DOHH2 (cell line): Measurements from ENCODE around the gene ZNF229.

ENCODE experiments used
- EZH2phosphoT487 ChIP-seq: fragments of 200-600 bp; sonication (generic); IDR thresholded peaks from 2 replicates; pipeline ENCODE4 v1.6.1; 2017; ENCODE audit warnings: borderline replicate concordance, mild to moderate bottlenecking, antibody characterized with exemption, low read length, moderate library complexity, mixed read lengths
- TF ChIP-seq, protein P1 (sequence below): fragments of 200-600 bp; sonication (generic); IDR thresholded peaks from one replicate; pipeline ENCODE4 v1.5.1; 2014; ENCODE audit warnings: antibody characterized with exemption, mild to moderate bottlenecking, low read depth, low read length; ENCODE audit not compliant: poor library complexity, severe bottlenecking

DNA sequence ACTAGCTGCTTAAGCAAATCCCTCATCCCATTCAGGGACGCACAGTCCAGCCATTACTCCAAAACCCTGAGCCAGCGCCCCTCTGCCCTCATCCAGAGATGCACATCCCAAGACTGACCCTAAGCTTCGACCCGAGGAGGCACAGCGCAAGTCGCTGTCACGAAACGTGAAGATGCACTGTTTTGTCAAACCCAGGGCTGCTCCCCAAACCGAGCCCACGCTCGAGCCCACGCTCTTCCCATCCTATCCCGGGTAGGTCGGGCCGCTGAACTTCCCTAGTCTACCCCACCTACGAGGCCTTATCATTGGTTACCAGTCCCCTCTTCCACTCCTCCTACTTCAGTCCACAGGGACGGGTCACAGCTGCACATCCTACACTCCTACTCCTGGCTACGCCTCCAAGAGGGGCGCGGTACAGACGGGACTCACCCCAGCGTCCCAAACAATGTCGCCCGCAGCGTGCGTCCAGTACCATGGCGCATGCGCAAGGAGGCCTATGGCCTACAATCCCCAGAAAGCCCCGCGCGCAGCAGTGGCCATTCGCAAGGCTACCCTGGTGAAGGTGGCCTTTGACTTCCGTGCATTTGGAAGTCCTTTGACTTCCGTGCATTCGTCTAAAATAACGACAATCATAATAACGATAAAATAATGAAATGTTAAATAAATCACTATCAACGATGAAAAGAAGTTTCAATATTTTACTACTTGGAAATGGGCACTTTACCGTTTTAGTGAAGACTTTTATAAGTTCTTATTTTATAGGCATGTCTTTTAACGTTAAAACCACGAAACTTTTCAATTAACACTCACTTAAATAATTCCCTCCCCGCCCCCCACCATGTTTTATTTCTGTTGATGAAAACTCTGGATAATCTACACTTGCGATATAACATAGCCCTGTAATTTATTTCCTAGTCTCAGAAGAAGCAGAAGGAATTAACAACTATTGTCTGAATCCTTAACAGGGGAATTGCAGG lies 46.8 kb downstream of the ZNF229 start, which contains the start of gene ZNF285:
- TF ChIP-seq EZH2phosphoT487, result no peak
- TF ChIP-seq, protein P1, sequence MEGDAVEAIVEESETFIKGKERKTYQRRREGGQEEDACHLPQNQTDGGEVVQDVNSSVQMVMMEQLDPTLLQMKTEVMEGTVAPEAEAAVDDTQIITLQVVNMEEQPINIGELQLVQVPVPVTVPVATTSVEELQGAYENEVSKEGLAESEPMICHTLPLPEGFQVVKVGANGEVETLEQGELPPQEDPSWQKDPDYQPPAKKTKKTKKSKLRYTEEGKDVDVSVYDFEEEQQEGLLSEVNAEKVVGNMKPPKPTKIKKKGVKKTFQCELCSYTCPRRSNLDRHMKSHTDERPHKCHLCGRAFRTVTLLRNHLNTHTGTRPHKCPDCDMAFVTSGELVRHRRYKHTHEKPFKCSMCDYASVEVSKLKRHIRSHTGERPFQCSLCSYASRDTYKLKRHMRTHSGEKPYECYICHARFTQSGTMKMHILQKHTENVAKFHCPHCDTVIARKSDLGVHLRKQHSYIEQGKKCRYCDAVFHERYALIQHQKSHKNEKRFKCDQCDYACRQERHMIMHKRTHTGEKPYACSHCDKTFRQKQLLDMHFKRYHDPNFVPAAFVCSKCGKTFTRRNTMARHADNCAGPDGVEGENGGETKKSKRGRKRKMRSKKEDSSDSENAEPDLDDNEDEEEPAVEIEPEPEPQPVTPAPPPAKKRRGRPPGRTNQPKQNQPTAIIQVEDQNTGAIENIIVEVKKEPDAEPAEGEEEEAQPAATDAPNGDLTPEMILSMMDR, result no peak
